K562 (cell line): ENCODE data around the gene DNAJC19. TPM values are rescaled to one million over a fixed set of nuclear protein-coding genes. Genes with fewer than 3 reads are reported as not detected.

Experiments
- ATAC-seq: fragments of 200-7000 bp; cut with Tn5 transposase; 3 replicates; pipeline ENCODE4 v1.9.1; 2020; ENCODE audit warnings: moderate library complexity
- BruUV-seq: library from RNA; stranded (reverse); fragments of 400-500 nt; replicated peaks from 2 replicates; lab custom pipeline; 2021; lab: Mats Ljungman, UMichigan
- CTCF ChIA-PET: fragments of 300-600 bp; formaldehyde crosslinking; extraction: SDS; loops from one replicate; lab custom pipeline; 2021; ENCODE audit warnings: low intra/inter-chr PET ratio; lab: Yijun Ruan, JAX
- POLR2A ChIA-PET: fragments of 300-600, 350-650 bp; sonication (Branson Sonifier 250); formaldehyde crosslinking; extraction: SDS; loops from one replicate; lab custom pipeline; 2021; ENCODE audit warnings: antibody characterized with exemption, inconsistent platforms; lab: Yijun Ruan, JAX
- DNase-seq, 4 experiments: peaks; one replicate each; pipeline versions ENCODE4 v3.0.0 to v3.0.0-alpha.2; 2011 to 2018; ENCODE audit warnings: low spot score in 3 of 4, mixed read lengths in 3 of 4; ENCODE audit errors: extremely low read depth in 1 of 4
- FAIRE-seq: peaks from 2 replicates; lab custom pipeline; 2011; peaks lifted over from hg19 to GRCh38; lab: Jason Lieb, UNC
- H2AFZ ChIP-seq: 2 replicates; pipeline ENCODE4 v1.6.0; 2011; ENCODE audit warnings: low read depth, low read length, control low read depth, inconsistent platforms
- H3K27ac ChIP-seq: fragments of 200-600 bp; 3 replicates; pipeline ENCODE4 v1.8.0; 2011; ENCODE audit warnings: low read depth, mild to moderate bottlenecking, control low read depth, inconsistent platforms, low read length, moderate library complexity, mixed read lengths; ENCODE audit errors: extremely low read depth
- H3K27me3 ChIP-seq, 2 experiments: fragments of 300-600 bp in 1 of 2; 2 replicates in 1 of 2; 3 replicates in 1 of 2; pipeline versions ENCODE4 v1.6.0 to v1.8.0; 2011; ENCODE audit warnings: inconsistent platforms in 2 of 2, low read length in 2 of 2, mild to moderate bottlenecking in 1 of 2, mixed read lengths in 1 of 2, moderate library complexity in 1 of 2; ENCODE audit not compliant: control insufficient read depth in 2 of 2, insufficient read depth in 2 of 2
- H3K36me3 ChIP-seq: fragments of 300-600 bp; 3 replicates; pipeline ENCODE4 v1.8.0; 2011; ENCODE audit warnings: mild to moderate bottlenecking, low read length, inconsistent platforms; ENCODE audit not compliant: control insufficient read depth, insufficient read depth
- H3K4me1 ChIP-seq, 2 experiments: fragments of 200-600 bp in 1 of 2; replicated peaks in 1 of 2; 2 replicates in 1 of 2; 3 replicates in 1 of 2; pipeline versions ENCODE4 v1.5.1 to v1.8.0; 2011; ENCODE audit warnings: inconsistent platforms in 2 of 2, low read length in 2 of 2, mild to moderate bottlenecking in 1 of 2, mixed read lengths in 1 of 2, moderate library complexity in 1 of 2; ENCODE audit not compliant: control insufficient read depth in 2 of 2, insufficient read depth in 2 of 2
- H3K4me2 ChIP-seq: 2 replicates; pipeline ENCODE4 v1.6.1; 2011; ENCODE audit warnings: low read length, control low read depth, inconsistent platforms, mixed read lengths; ENCODE audit not compliant: insufficient read depth
- H3K4me3 ChIP-seq: fragments of 200-600 bp; sonication (generic), shearing (Covaris generic); 2 replicates; pipeline ENCODE4 v1.5.1; 2016; ENCODE audit warnings: control low read depth, inconsistent platforms
- H3K79me2 ChIP-seq: fragments of 200-600 bp; 3 replicates; pipeline ENCODE4 v1.8.0; 2011; ENCODE audit warnings: low read length, inconsistent platforms; ENCODE audit not compliant: control insufficient read depth, insufficient read depth
- H3K9ac ChIP-seq, 2 experiments: 2 replicates each; pipeline versions ENCODE4 v1.6.0 to v1.6.1; 2011; ENCODE audit warnings: low read depth in 2 of 2, low read length in 2 of 2, control low read depth in 1 of 2, inconsistent platforms in 1 of 2, mild to moderate bottlenecking in 1 of 2, mixed read lengths in 1 of 2; ENCODE audit not compliant: insufficient read depth in 1 of 2
- H3K9me1 ChIP-seq: one replicate; pipeline ENCODE4 v1.6.0; 2011; ENCODE audit warnings: inconsistent platforms, mild to moderate bottlenecking, low read length, moderate library complexity; ENCODE audit not compliant: control insufficient read depth, insufficient read depth
- H3K9me3 ChIP-seq: replicated peaks from 2 replicates; pipeline ENCODE4 v1.5.1; 2011; ENCODE audit warnings: low read depth, low read length, inconsistent platforms; ENCODE audit not compliant: control insufficient read depth, insufficient read depth
- H4K20me1 ChIP-seq: replicated peaks from 2 replicates; pipeline ENCODE4 v1.6.1; 2011; ENCODE audit warnings: low read length, inconsistent platforms, mixed read lengths; ENCODE audit not compliant: control insufficient read depth, insufficient read depth
- ARNT ChIP-seq, 2 experiments: fragments of 450-650 bp; IDR thresholded peaks; 2 replicates each; pipeline ENCODE4 v1.6.1; 2016; ENCODE audit warnings: mild to moderate bottlenecking in 1 of 2
- ATF7 ChIP-seq: fragments of 450-650 bp; IDR thresholded peaks from 2 replicates; pipeline ENCODE4 v1.7.1; 2014; ENCODE audit warnings: mild to moderate bottlenecking, moderate library complexity
- DEAF1 ChIP-seq: fragments of 450-650 bp; formaldehyde crosslinking; IDR thresholded peaks from 2 replicates; pipeline ENCODE4 v1.4.0; 2020; ENCODE audit warnings: mild to moderate bottlenecking, moderate library complexity
- HLTF ChIP-seq: fragments of 450-650 bp; IDR thresholded peaks from 2 replicates; pipeline ENCODE4 v1.6.1; 2016
- LEF1 ChIP-seq: fragments of 450-650 bp; IDR thresholded peaks from 2 replicates; pipeline ENCODE4 v1.6.1; 2016; ENCODE audit warnings: mild to moderate bottlenecking
- MEIS2 ChIP-seq: fragments of 450-650 bp; IDR thresholded peaks from 2 replicates; pipeline ENCODE4 v1.6.1; 2014; ENCODE audit warnings: mild to moderate bottlenecking; ENCODE audit not compliant: partially characterized antibody
- PBX2 ChIP-seq, 2 experiments: IDR thresholded peaks in 1 of 2; conservative IDR thresholded peaks in 1 of 2; 2 replicates each; pipeline ENCODE4 v1.6.1; 2016; ENCODE audit warnings: low read depth in 2 of 2, mild to moderate bottlenecking in 1 of 2, missing compliant biosample characterization in 1 of 2, missing genetic modification characterization in 1 of 2, moderate library complexity in 1 of 2
- PKNOX1 ChIP-seq: fragments of 450-650 bp; IDR thresholded peaks from 2 replicates; pipeline ENCODE4 v1.6.1; 2016
- POLR2A ChIP-seq: fragments of 450-650 bp; conservative IDR thresholded peaks from 2 replicates; pipeline ENCODE4 v1.6.1; 2016
- POU5F1 ChIP-seq: fragments of 150-350 bp; IDR thresholded peaks from 2 replicates; pipeline ENCODE4 v1.6.1; 2014; ENCODE audit warnings: borderline replicate concordance, low read length, low read depth, mild to moderate bottlenecking; ENCODE audit not compliant: partially characterized antibody
- PURB ChIP-seq: sonication (generic); formaldehyde crosslinking; IDR thresholded peaks from 2 replicates; pipeline ENCODE4 v1.9.0; 2021; ENCODE audit warnings: low read depth, mild to moderate bottlenecking, missing genetic modification reagents
- RAD21 ChIP-seq, 2 experiments: fragments of 250-450 bp in 1 of 2; fragments of 450-650 bp in 1 of 2; sonication (Bioruptor Pico) in 1 of 2; formaldehyde crosslinking in 1 of 2; IDR thresholded peaks in 1 of 2; conservative IDR thresholded peaks in 1 of 2; 2 replicates each; pipeline versions ENCODE4 v1.4.0 to v1.8.0; 2020 to 2022; ENCODE audit warnings: mild to moderate bottlenecking in 2 of 2, moderate library complexity in 1 of 2
- SMARCA4 ChIP-seq: fragments of 450-650 bp; IDR thresholded peaks from 2 replicates; pipeline ENCODE4 v1.6.1; 2016
- SRSF1 ChIP-seq: fragments of 200-400 bp; formaldehyde crosslinking; IDR thresholded peaks from 2 replicates; pipeline ENCODE4 v1.6.1; 2017; ENCODE audit warnings: mild to moderate bottlenecking, low read depth, low read length, moderate library complexity
- ZNF175 ChIP-seq: fragments of 200-800 bp; sonication (Bioruptor generic); IDR thresholded peaks from 2 replicates; pipeline ENCODE4 v1.6.1; 2016; ENCODE audit warnings: low read depth, mild to moderate bottlenecking, missing genetic modification characterization, missing compliant biosample characterization
- WGBS: fragments of 100-300 bp; shearing (Covaris generic); methylation state at CpG from one replicate; pipeline ENCODE4 v1.1.6; 2016; ENCODE audit warnings: low coverage, mixed read lengths; ENCODE audit not compliant: insufficient coverage; ENCODE audit errors: missing lambda C conversion rate; 5-methylcytosine and 5-hydroxymethylcytosine counted together
- in situ Hi-C: fragments of 300-500 bp; cut with MboI; formaldehyde crosslinking; loops from 4 replicates; pipeline ENCODE4 v1.15.0; 2018; ENCODE audit warnings: inconsistent platforms, mixed read lengths
- intact Hi-C: fragments of 100-400 bp; cut with micrococcal nuclease; formaldehyde crosslinking; loops from 2 replicates; pipeline ENCODE4 v1.14.2; 2022
- polyA plus RNA-seq, 8 experiments: library from polyadenylated mRNA; depleted of rRNA in 4 of 8; stranded (reverse) in 5 of 8; unstranded in 3 of 8; fragments of >200 nt; fragmentation: Nextera tagmentation in 2 of 8; fragmentation: Illumina TruSeq in 1 of 8; extraction: Ambion mirVana in 2 of 8; extraction: Trizol in 1 of 8; gene quantifications; 2 replicates each; pipeline versions ENCODE4 v1.2.1 to v1.2.3, GENCODE V29; 2011 to 2014; ENCODE audit warnings: inconsistent platforms in 1 of 8, missing spikeins in 1 of 8
- total RNA-seq, 7 experiments: library from RNA; depleted of rRNA in 6 of 7; stranded (reverse); fragments of >200 nt in 6 of 7; fragmentation: Illumina TruSeq in 2 of 7; extraction: Trizol in 2 of 7; gene quantifications; 2 replicates each; pipeline versions ENCODE4 v1.2.1 to v1.2.3, GENCODE V29; 2011 to 2021; ENCODE audit warnings: low replicate concordance in 1 of 7
- TF ChIP-seq, protein P1 (sequence below), 2 experiments: fragments of 450-650 bp in 1 of 2; sonication (generic) in 1 of 2; formaldehyde crosslinking in 1 of 2; IDR thresholded peaks in 1 of 2; conservative IDR thresholded peaks in 1 of 2; 2 replicates each; pipeline versions ENCODE4 v1.6.1 to v1.8.1; 2016 to 2023; ENCODE audit warnings: mild to moderate bottlenecking in 2 of 2, moderate library complexity in 2 of 2, inconsistent platforms in 1 of 2, missing genetic modification reagents in 1 of 2

The DNAJC19 gene
- total and polyA plus RNA-seq, 9 of the 15 experiments (the other 6 are each of a cell fraction or from before 2014, with no cell fraction given) = 55.7 to 184 (median 99.1) TPM

DNA sequence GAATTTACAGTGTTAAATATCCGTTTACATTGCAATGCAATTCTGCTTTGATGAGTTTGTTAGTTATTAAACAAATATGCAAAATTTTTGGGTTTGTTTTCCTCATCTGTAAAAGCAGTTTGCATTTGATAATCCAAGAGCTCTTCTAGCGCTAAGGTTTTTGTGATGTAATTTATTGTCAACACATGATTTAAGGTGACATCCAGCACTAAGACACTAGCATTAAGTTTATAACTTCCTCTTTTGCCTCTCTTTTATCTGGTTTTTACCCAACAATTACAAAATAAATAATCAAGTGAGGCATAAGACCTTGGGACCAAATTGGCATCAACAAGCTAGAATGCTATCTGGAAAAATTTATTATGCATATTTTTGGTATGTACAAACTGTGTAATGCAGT is 969 bp upstream of the DNAJC19 start:
- intact Hi-C loops = no loop called here
- WGBS = 0% methylated on average over 2 of the region's 2 CpGs
- Histone ChIP-seq H3K4me2 (no peak overlapping the region; the same call in 1 of the 2 replicates), H3K4me1 (peaks cover 2 to 11% of the 10 kb centered on the region in 2 experiments; a peak in 3 of 5 replicates), H3K9me1 (no peaks in the 10 kb centered on the region), H3K79me2 (peaks cover 28% of the 10 kb centered on the region), H3K27ac (no peak overlapping the region), H2AFZ (peak overlapping the region; percentile 97), H4K20me1 (no peaks in the 10 kb centered on the region), H3K9me3 (no peaks in the 10 kb centered on the region), H3K4me3 (no peak overlapping the region), H3K36me3 (peaks cover 24% of the 10 kb centered on the region), H3K9ac (peak overlapping the region in 1 of 2 experiments; percentile 91; a peak in 1 of 4 replicates), H3K27me3 (no peaks in the 10 kb centered on the region; a peak in 1 of 5 replicates)
- DNase-seq (no peak), ATAC-seq (no peak), FAIRE-seq (no peak)
- TF ChIP-seq LEF1 = peak; percentile 32; the same call in 1 of the 2 replicates
- TF ChIP-seq MEIS2 = peak; percentile 95
- TF ChIP-seq POU5F1 = no peak
- no peak for TF ChIP-seq ZNF175 (CRISPR knock-in tag)
- no peak for TF ChIP-seq SRSF1
- TF ChIP-seq POLR2A = no peak
- peak; percentile 22; the same call in 1 of the 2 replicates for TF ChIP-seq ATF7
- 0 out of 4 replicates have a peak, but pooled peaks of 1 of the 2 experiments have one; percentile 9 for TF ChIP-seq RAD21 (CRISPR knock-in tag; conservative IDR thresholded peaks at IDR 0.05 in 1 of 2, IDR thresholded peaks at IDR 0.05 in 1 of 2)
- TF ChIP-seq HLTF = no peak
- TF ChIP-seq, protein P1, sequence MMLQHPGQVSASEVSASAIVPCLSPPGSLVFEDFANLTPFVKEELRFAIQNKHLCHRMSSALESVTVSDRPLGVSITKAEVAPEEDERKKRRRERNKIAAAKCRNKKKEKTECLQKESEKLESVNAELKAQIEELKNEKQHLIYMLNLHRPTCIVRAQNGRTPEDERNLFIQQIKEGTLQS (IDR thresholded peaks at IDR 0.05) = peak; percentile 15; the same call in 1 of the 2 replicates
- TF ChIP-seq, protein P1 (CRISPR knock-in tag; conservative IDR thresholded peaks at IDR 0.05) = no peak
- 0 out of 2 replicates have a peak, but pooled peaks have one; percentile 8 for TF ChIP-seq DEAF1 (CRISPR knock-in tag)
- TF ChIP-seq PKNOX1 = peak; percentile 87
- TF ChIP-seq PBX2 (CRISPR knock-in tag; IDR thresholded peaks at IDR 0.05; ENCODE audit: low read depth) = no peak
- TF ChIP-seq PBX2 (tag; conservative IDR thresholded peaks at IDR 0.05; ENCODE audit: low read depth) = peak; percentile 90
- TF ChIP-seq PURB (CRISPR knock-in tag) = no peak
- TF ChIP-seq SMARCA4 = 0 out of 2 replicates have a peak, but pooled peaks have one; percentile 9
- TF ChIP-seq ARNT (IDR thresholded peaks at IDR 0.05) = no peak
- POLR2A ChIA-PET = interaction anchor here (0.8 kb wide), 1 partner anchor 11 kb away, joined by 3 read pairs; no protein-coding TSS in a partner anchor
- in situ Hi-C loops = loop anchor here (25.0 kb wide), 1 partner anchor 378 kb away; the partner anchor contains the start of gene TTC14
- CTCF ChIA-PET = no interaction called here
- BruUV-seq = no TSS peak
